OCI-LY1 (cell line): ENCODE results near the gene EPS8L3.

Source experiments
- EZH2 ChIP-seq: fragments of 200-600 bp; sonication (generic), shearing (Covaris generic); IDR thresholded peaks from 2 replicates; pipeline ENCODE4 v1.8.0; 2017; ENCODE audit warnings: borderline replicate concordance, mixed run types, mild to moderate bottlenecking, antibody characterized with exemption, low read length, moderate library complexity, mixed read lengths
- TF ChIP-seq, protein P1 (sequence below): fragments of 200-600 bp; sonication (generic), shearing (Covaris generic); IDR thresholded peaks from 2 replicates; pipeline ENCODE4 v1.5.1; 2017; ENCODE audit warnings: mild to moderate bottlenecking, antibody characterized with exemption, low read length, moderate library complexity, mixed read lengths

- TF ChIP-seq, protein P1, sequence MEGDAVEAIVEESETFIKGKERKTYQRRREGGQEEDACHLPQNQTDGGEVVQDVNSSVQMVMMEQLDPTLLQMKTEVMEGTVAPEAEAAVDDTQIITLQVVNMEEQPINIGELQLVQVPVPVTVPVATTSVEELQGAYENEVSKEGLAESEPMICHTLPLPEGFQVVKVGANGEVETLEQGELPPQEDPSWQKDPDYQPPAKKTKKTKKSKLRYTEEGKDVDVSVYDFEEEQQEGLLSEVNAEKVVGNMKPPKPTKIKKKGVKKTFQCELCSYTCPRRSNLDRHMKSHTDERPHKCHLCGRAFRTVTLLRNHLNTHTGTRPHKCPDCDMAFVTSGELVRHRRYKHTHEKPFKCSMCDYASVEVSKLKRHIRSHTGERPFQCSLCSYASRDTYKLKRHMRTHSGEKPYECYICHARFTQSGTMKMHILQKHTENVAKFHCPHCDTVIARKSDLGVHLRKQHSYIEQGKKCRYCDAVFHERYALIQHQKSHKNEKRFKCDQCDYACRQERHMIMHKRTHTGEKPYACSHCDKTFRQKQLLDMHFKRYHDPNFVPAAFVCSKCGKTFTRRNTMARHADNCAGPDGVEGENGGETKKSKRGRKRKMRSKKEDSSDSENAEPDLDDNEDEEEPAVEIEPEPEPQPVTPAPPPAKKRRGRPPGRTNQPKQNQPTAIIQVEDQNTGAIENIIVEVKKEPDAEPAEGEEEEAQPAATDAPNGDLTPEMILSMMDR = no peak
- TF ChIP-seq EZH2 = no peak
Observed at GRCh38 chr1:109705411-109705810, 58.3 kb downstream of the EPS8L3 start.
